Right atrium auricular region (tissue), 2 donors: Measurements from ENCODE around the gene BDP1. TPM values are rescaled to one million over a fixed set of nuclear protein-coding genes. Genes with fewer than 3 reads are reported as not detected.

Experiments used
- DNase-seq: peaks from one replicate; pipeline ENCODE4 v3.0.0-alpha.2; 2019; ENCODE audit warnings: low spot score
- H3K27ac ChIP-seq, 2 donors: fragments of 200-600 bp; sonication (generic); 1 replicate in 1 of 2; 2 replicates in 1 of 2; pipeline ENCODE4 v1.5.1; 2016 to 2019
- H3K27me3 ChIP-seq, 2 donors: fragments of 200-600 bp; sonication (generic); one replicate each; pipeline versions ENCODE4 v1.5.1 to v1.6.0; 2017 to 2019
- H3K36me3 ChIP-seq: fragments of 200-600 bp; sonication (generic); one replicate; pipeline ENCODE4 v1.5.1; 2016
- H3K4me1 ChIP-seq, 2 donors: fragments of 200-600 bp; sonication (generic); one replicate each; pipeline versions ENCODE4 v1.5.1 to v1.6.0; 2017 to 2019
- H3K4me3 ChIP-seq, 2 donors: fragments of 200-600 bp; sonication (generic); 1 replicate in 1 of 2; 2 replicates in 1 of 2; pipeline ENCODE4 v1.5.1; 2017 to 2019; ENCODE audit warnings: mild to moderate bottlenecking in 1 of 2, moderate library complexity in 1 of 2
- H3K9me3 ChIP-seq, 2 donors: fragments of 200-600 bp; sonication (generic); one replicate each; pipeline ENCODE4 v1.5.1; 2019
- CTCF ChIP-seq, 2 donors: fragments of 200-600 bp; sonication (generic); IDR thresholded peaks; one replicate each; pipeline ENCODE4 v1.5.1; 2019; ENCODE audit warnings: antibody characterized with exemption in 2 of 2
- total RNA-seq, 2 donors: library from RNA; depleted of rRNA; stranded (reverse); fragments of >200 nt; gene quantifications; one replicate each; pipeline ENCODE4 v1.1.0, GENCODE V29; 2016

BDP1 gene
- total RNA-seq, 2 donors from 2014 or later, result 11.8 to 20.1 TPM

DNA sequence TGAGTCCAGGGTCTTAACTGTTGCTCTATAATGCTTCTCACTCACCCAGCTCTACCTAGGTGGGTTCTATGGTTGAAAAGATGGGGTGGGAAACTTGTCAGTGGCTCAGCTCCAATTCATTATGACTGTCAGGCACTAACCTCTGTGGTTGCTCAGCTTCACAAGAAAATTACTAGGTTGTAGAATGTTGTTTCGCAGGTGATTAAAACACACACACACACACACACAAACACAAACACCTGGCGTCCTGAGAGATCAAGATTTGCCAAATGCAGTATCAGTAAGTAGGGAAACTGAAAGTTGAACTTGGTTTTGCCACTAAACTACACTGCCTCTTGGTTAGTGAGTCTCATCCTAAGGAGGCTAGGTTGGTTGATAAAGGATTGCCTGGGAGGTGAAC is 134.5 kb downstream of the BDP1 start:
- Histone ChIP-seq H3K4me1 (peaks cover 0 to 17% of the 10 kb centered on the region in 2 donors), H3K27me3 (no peaks in the 10 kb centered on the region), H3K9me3 (no peaks in the 10 kb centered on the region), H3K27ac (no peak overlapping the region), H3K4me3 (no peak overlapping the region), H3K36me3 (no peaks in the 10 kb centered on the region)
- no peak for TF ChIP-seq CTCF (IDR thresholded peaks at IDR 0.05)
- DNase-seq, result no peak

GRCh38 chr5:71591100-71591499 is 135.6 kb downstream of the BDP1 start:
- Histone ChIP-seq H3K27me3 (no peaks in the 10 kb centered on the region), H3K27ac (no peak overlapping the region), H3K9me3 (no peaks in the 10 kb centered on the region), H3K4me3 (no peak overlapping the region), H3K36me3 (peaks cover under 1% of the 10 kb centered on the region), H3K4me1 (peaks cover 0 to 17% of the 10 kb centered on the region in 2 donors)
- TF ChIP-seq CTCF (IDR thresholded peaks at IDR 0.05), result no peak
- DNase-seq, result no peak

DNA sequence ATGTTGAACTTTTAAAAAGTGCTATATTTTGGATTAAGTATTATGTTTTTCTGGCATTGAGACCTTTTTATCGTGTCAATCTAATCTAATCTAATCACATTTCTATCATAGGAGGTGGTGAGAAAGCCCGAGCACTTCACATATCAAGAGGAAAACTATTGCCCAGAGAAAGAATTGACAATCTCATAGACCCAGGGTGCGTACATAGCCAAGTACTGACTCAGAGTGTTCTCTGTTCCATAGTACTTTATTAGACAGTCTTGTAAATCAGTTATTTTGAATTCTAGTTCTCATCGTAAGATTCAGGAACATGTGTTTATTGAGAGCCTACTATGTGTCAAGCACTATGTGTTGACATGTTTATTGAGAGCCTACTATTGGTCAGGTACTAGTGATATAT is 140.7 kb downstream of the BDP1 start:
- H3K4me3 ChIP-seq, result no peak overlapping the region
- no peaks in the 10 kb centered on the region for H3K9me3 ChIP-seq
- TF ChIP-seq CTCF (IDR thresholded peaks at IDR 0.05), result no peak
- no peak overlapping the region for H3K27ac ChIP-seq
- DNase-seq, result no peak
- peaks cover 18% of the 10 kb centered on the region for H3K36me3 ChIP-seq
- no peaks in the 10 kb centered on the region for H3K27me3 ChIP-seq
- H3K4me1 ChIP-seq, result peaks cover 0 to 9% of the 10 kb centered on the region in 2 donors

DNA sequence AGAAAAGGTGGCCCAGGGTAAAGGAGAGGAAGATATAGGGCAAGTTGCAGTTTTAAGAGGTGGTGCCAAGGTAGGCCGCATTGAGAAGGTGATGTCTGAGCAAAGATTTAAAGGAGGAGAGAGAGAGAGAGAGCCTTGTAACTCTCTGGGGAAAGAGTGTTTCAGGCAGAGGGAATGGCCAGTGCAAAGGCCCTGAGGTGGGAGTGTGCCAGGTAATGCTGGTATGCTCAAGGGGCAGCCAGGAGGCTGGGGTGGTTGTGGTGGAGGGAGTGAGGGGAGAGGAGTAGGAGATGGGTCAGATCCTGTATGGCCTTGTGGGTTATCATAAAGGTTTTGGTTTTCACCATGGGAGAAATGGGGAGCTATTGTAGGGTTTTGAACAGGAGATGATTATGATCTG is 141.6 kb downstream of the BDP1 start:
- Histone ChIP-seq H3K9me3 (no peaks in the 10 kb centered on the region), H3K4me3 (no peak overlapping the region), H3K27ac (no peak overlapping the region), H3K4me1 (peaks cover 0 to 15% of the 10 kb centered on the region in 2 donors), H3K27me3 (no peaks in the 10 kb centered on the region), H3K36me3 (peaks cover 18% of the 10 kb centered on the region)
- DNase-seq, result no peak
- no peak for TF ChIP-seq CTCF (IDR thresholded peaks at IDR 0.05)

GRCh38 chr5:71600783-71601182 is 145.3 kb downstream of the BDP1 start:
- H3K4me1 ChIP-seq, result peaks cover 0 to 15% of the 10 kb centered on the region in 2 donors
- H3K27ac ChIP-seq, result peak overlapping the region; percentile 9 to 71
- H3K4me3 ChIP-seq, result no peak overlapping the region
- H3K9me3 ChIP-seq, result no peaks in the 10 kb centered on the region
- TF ChIP-seq CTCF (IDR thresholded peaks at IDR 0.05), result no peak
- no peaks in the 10 kb centered on the region for H3K27me3 ChIP-seq
- peaks cover 25% of the 10 kb centered on the region for H3K36me3 ChIP-seq
- DNase-seq, result no peak
